Skeletal muscle cell (primary cell): Measurements from ENCODE around the gene ATF7IP2.
"Not testable (repeated sequence)": the region's sequence is repeated elsewhere in the genome, so short reads cannot be mapped to it uniquely, and the experiment has no call there.

Experiments used
- DNase-seq: peaks from one replicate; pipeline ENCODE4 v3.0.0-alpha.2; 2010; ENCODE audit warnings: low read depth
- H3K4me3 ChIP-seq: 2 replicates; pipeline ENCODE4 v1.5.1; 2011; ENCODE audit warnings: low read depth, mild to moderate bottlenecking, control low read depth, low read length, moderate library complexity

Gene ATF7IP2

DNA sequence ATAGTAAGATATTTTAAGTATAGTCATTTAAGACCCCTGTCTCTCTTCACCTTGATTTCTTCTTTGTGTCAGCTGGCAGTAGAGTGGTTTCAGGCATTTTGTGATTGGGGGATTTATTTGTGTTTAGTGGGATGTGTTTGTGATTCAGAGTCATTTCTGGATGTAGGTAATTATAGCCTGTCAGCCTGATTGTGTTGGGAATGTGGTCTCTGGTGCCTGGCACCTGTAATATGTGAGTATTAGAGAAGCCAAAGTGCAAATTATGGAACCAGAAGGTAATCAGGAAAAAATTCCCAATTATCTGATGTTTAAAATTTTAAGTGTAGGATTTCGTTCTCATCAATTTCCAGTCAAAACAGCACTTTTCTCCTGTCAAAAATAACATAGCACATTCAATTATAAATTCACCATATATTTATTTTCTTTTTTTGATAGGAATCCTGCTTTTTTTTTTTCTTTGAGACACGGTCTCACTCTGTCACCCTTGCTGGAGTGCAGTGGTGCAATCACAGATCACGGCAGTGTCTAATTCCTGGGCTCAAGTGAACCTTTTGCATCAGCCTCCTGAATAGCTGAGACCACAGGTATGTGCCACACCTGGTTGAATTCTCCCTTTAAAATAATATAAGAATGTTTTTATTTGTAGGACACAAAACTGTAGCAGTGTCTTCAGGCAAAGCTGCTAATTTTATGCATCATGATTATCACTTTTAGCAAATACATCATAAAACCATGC is 42.7 kb downstream of the ATF7IP2 start:
- DNase-seq: no peak
- no peak overlapping the region for H3K4me3 ChIP-seq

DNA sequence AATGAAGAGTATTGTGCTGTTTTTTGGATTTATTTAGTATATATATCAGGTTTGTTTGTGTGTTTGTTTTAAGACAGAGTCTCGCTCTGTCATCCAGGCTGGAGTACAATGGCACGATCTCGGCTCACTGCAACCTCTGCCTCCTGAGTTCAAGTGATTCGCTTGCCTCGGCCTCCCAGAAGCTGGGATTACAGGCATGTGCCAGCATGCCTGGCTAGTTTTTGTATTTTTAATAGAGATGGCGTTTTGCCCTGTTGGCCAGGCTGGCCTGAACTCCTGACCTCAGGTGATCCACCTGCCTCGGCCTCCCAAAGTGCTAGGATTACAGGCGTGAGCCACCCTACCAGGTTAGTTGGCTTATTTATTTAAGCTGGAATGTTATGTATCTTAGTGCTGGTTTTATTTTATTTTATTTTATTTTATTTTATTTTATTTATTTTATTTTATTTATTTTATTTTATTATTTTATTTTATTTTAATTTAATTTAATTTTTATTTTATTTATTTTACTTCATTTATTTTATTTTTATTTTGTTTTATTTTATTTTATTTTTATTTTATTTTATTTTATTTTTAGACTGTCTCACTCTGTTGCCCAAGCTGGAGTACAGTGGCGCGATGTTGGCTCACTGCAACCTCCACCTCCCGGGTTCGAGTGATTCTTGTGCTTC is 43.6 kb downstream of the ATF7IP2 start:
- not testable (repeated sequence) for DNase-seq

DNA sequence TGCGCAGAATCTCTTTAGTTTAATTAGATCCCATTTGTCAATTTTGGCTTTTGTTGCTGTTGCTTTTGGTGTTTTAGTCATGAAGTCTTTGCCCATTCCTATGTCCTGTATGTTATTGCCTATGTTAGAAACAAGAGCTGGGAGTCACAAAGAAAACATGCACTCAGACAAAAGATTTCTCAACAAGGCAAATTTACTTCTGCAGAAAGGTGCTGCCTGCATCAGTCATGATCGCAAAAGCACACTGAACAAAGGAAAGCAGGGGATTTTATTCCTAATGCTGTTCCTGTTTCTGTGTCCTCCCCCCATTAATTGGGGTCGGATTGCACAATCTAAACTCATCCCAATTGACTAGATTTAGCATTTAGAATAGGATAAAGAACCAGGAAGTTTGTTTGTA is 55.9 kb downstream of the ATF7IP2 start:
- DNase-seq: no peak

More for the DNA sequence above, 43.6 kb downstream of the ATF7IP2 start:
- H3K4me3 ChIP-seq: not testable (repeated sequence)

DNA sequence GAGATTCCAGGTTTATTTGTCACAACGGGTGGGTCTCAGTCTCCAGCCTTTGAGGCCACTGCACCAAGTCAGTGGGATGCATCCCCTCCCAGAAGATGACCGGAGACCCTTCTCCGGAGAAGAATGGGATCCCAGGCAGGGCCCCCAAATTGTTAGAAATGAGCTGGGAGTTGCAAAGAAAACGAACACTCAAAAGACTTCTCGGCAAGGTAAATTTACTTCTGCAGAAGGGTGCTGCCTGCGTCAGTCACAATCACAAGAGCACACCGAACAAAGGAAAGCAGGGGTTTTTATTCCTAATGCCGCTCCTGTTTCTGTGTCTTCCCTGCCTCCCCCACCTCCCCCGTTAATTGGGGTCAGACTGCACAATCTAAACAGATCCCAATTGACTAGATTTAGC is 61.4 kb downstream of the ATF7IP2 start:
- H3K4me3 ChIP-seq: no peak overlapping the region
- DNase-seq: no peak

More for the DNA sequence above, 55.9 kb downstream of the ATF7IP2 start:
- no peak overlapping the region for H3K4me3 ChIP-seq

DNA sequence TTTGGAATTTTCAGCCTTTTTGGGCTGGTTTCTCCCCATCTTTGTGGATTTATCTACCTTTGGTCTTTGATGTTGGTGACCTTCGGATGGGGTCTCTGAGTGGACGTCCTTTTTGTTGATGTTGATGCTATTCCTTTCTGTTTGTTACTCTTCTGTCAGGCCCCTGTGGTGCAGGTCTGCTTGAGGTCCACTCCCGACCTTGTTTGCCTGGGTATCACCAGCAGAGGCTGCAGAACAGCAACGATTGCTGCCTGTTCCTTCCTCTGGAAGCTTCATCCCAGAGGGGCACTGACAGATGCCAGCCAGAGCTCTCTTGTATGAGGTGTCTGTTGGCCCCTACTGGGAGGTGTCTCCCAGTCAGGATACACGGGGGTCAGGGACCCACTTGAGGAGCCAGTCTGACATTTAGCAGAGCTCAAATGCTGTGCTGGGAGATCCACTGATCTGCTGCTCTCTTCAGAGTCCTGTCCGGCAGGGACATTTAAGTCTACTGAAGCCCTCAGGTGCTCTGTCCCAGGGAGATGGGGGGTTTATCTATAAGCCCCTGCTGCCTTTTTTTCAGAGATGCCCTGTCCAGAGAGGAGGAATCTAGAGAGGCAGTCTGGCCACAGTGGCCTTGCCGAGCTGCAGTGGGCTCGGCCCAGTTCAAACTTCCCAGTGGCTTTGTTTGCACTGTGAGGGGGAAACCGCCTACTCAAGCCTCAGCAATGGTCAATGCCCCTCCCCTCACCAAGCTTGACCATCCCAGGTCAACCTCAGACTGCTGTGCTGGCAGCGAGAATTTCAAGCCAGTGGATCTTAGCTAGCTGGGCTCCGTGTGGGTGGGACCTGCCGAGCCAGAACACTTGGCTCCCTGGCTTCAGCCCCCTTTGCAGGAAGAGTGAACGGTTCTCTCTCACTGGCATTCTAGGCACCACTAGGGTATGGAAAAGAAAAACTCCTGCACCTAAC is 66.6 kb downstream of the ATF7IP2 start:
- H3K4me3 ChIP-seq, DNase-seq: not testable (repeated sequence)

DNA sequence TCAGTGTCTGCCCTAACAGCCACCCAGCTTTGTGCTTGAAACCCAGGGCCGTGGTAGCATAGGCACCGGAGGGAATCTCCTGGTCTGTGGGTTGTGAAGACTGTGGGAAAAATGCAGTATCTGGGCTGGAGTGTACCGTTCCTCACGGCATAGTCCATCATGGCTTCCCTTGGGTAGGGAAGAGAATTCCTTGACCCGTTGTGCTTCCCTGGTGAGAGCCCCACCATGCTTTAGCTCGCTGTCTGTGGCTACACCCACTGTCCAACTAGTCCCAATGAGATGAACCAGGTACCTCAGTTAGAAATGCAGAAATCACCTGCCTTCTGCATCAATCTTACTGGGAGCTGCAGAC is 67.3 kb downstream of the ATF7IP2 start:
- H3K4me3 ChIP-seq: no peak overlapping the region
- DNase-seq: no peak

DNA sequence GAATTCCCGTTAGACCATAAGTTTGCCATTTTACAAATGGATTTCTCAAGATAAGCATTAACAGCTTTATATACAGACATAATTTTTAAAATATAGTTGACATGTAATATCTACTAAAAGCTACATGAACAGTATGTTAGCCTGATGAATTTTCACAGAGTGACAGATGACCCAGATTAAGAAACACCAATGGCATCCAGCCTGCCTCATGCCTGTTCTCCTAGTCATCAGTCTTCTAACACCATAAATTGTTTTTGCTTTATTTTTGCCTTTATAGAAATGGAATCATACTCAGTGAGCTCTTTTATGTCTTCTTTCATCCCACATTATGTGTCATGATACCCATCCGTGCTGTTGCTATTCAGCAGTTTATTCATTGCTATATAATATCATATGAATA is 80.0 kb downstream of the ATF7IP2 start:
- H3K4me3 ChIP-seq: no peak overlapping the region
- DNase-seq: no peak

DNA sequence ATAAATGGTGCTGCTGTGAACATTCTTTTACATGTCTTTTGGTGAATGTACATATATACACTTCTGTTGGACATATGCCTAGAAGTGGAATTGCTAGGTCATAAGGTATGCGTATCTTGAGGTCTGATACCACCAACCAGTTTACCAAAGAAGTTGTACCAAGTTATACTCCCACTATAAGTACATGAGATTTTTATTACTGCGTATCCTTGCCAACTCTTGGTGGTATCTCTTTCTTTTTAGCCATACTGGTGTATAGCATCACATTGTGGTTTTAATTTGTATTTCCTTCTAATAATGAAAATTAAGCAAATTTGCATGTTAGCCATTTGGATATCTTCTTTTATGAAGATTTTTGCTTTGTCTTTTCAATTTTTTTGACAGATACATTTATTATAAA is 80.5 kb downstream of the ATF7IP2 start:
- no peak for DNase-seq
- no peak overlapping the region for H3K4me3 ChIP-seq

DNA sequence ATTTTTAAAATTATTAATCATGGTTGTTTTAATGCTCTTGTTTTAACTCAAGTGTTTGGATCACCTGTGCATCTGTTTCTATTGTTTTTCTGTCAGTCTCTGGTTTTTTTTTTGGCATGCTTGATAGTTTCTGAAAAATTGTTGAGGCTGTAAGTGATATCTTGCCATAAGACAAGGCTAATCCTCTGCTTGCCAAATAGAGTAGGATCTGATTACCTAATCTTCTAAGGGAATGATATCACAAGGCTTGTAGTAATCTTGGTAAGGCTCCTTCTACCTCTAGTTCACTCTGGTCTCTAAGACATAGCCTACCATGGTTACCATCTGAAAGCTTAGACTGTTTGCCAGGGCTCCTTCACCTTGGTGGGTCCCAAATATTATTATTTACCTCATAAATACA is 81.0 kb downstream of the ATF7IP2 start:
- no peak overlapping the region for H3K4me3 ChIP-seq
- no peak for DNase-seq

DNA sequence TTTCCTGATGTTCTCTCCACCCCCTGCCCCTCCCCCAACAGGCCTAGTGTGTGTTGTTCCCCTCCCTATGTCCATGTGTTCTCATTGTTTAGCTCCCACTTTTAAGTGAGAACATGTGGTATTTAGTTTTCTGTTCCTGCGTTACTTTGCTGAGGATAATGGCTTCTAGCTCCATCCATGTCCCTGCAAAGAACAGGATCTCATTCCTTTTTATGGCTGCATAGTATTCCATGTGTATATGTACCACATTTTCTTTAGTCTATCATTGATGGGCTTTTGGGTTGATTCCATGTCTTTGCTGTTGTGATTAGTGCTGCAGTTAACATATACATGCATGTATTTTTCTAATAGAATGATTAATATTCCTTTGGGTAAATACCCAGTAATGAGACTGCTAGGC is 90.8 kb downstream of the ATF7IP2 start:
- not testable (repeated sequence) for H3K4me3 ChIP-seq, DNase-seq

DNA sequence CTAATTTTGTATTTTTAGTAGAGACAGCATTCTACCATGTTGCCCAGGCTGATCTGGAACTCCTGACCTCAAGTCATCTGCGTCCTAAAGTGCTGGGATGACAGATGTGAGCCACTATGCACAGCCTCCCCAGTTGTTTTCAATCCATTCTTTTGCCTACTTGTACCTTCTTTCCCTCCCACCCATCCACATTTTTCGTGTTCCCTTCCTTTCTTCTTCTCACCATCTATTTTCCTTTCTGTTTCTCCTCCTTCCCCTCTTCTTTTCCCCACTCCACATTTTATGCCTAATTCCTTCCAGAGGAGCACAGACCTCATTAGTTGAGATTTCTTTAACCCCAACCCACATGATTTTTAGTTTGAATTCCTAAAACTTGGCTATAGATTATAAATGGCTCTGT is 94.3 kb downstream of the ATF7IP2 start:
- no peak overlapping the region for H3K4me3 ChIP-seq
- no peak for DNase-seq

DNA sequence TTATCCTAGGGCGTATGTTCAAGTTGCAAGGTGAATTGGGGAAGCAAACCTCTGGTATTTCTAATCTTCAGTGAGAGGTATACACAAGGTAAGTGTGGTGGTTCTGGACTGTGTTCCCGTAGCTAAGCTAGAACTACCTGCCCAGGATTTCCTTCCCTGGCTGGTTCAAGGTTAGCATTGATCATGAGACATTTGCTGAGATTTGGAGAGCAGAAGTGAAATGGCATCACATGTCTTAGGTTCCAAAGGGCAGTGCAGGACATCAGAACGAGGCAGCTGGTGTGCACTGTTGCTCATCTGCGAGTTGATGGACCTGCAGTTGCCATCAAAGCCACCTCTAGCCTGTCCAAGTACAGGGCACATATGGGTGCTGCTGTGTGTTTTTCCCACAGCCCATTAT is 99.3 kb downstream of the ATF7IP2 start:
- H3K4me3 ChIP-seq: no peak overlapping the region
- DNase-seq: no peak

DNA sequence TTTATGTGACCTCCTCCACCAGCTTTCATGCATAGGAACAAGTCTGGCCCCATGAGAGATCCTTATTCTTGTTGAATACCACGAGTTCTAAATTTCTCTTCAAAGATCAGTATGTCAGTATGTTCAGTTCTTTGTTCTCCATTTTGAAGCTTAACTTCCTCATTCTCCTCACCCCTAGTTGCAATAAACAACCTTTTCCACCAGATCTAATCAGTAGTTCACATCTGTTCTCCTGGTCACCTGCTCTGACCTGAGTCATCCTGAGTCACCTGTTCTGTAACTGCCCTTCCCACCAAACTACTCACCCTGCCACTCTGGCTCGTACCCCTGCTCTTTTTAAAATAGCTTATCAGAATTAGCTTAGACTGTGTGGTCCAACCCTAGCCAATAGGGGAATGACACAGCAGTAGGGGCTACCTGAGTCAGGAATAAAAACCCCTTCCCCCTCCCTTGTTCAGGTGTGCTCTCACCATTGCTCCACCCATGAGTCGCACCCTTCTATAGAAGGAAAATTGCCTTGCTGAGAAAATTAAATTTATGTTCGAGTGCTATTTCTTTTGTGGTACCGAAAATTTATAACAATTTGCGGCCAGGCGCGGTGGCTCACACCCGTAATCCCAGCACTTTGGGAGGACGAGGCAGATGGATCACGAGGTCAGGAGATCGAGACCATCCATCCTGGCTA is 100.0 kb downstream of the ATF7IP2 start:
- H3K4me3 ChIP-seq: no peak overlapping the region
- DNase-seq: no peak

DNA sequence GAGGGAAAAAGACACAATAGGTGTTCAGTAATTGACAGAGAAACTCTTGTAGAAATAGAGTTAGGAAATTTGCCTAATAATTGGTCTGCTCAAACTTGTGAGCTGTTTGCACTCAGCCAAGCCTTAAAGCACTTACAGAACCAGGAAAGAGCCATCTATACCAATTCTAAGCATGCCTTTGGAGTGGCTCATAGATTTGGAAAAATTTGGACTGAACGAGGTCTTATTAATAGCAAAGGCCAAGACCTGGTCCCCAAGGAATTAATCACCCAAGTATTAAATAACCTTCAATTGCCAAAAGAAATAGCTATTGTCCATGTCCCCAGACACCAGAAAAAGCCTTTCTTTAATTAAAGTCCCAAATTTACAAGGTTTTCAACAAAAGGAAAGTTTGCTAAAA is 104.3 kb downstream of the ATF7IP2 start:
- no peak for DNase-seq
- H3K4me3 ChIP-seq: no peak overlapping the region

DNA sequence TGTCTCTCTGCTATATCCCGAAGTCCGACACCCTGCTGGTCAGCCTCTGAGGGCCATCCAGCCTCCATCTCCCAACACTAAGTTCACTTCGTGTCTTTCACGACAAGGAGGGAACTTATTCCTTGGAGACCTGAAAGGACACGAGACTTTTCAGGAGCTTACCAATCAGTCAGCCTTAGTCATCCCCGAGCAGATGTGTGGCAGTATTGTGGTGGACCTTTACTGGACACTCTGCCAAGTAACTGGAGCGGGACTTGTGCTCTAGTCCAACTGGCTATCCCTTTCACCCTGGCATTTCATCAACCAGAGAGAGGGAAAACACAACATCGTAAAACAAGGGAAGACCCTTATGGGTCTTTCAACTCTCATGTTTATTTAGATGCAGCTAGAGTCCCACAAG is 107.4 kb downstream of the ATF7IP2 start:
- DNase-seq: no peak
- H3K4me3 ChIP-seq: no peak overlapping the region

DNA sequence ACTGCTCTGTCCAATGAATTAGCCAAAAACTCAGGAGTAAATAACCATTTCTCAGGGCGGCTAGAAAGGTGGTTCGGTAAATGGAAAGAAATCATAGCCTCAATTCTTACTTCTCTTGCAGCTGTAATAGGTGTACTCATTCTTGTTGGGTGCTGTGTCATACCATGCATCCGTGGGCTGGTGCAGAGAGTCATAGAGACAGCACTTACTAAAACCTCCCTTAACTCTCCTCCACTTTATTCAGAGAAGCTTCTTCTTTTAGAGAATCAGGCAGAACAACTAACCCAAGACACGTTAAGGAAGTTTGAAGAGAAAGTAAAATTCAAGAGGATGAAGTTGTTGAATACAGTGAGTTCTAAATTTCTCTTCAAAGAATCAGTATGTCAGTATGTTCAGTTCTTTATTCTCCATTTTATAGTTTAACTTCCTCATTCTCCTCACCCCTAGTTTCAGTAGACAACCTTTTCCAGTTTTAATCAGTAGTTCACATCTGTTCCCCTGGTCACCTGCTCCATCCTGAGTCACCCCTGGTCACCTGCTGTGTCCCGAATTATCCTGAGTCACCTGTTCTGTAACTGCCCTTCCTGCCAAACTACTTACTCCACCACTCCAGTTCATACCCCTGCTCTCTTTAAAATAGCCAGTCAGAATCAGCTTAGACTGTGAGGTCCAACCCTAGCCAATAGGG is 108.6 kb downstream of the ATF7IP2 start:
- no peak overlapping the region for H3K4me3 ChIP-seq
- no peak for DNase-seq

DNA sequence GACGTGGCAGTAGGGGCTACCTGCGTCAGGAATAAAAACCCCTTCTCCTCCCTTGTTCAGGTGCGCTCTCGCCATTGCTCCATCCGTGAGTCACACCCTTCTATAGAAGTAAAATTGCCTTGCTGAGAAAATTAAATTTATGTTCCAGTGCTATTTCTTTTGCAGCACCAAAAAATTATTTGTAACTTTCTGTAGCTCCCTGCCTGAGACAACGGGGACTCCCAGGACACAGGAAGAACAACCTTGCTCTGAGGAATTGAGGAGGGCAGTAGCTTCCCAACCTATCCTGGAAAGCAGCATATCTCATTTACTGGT is 109.1 kb downstream of the ATF7IP2 start:
- DNase-seq: no peak

DNA sequence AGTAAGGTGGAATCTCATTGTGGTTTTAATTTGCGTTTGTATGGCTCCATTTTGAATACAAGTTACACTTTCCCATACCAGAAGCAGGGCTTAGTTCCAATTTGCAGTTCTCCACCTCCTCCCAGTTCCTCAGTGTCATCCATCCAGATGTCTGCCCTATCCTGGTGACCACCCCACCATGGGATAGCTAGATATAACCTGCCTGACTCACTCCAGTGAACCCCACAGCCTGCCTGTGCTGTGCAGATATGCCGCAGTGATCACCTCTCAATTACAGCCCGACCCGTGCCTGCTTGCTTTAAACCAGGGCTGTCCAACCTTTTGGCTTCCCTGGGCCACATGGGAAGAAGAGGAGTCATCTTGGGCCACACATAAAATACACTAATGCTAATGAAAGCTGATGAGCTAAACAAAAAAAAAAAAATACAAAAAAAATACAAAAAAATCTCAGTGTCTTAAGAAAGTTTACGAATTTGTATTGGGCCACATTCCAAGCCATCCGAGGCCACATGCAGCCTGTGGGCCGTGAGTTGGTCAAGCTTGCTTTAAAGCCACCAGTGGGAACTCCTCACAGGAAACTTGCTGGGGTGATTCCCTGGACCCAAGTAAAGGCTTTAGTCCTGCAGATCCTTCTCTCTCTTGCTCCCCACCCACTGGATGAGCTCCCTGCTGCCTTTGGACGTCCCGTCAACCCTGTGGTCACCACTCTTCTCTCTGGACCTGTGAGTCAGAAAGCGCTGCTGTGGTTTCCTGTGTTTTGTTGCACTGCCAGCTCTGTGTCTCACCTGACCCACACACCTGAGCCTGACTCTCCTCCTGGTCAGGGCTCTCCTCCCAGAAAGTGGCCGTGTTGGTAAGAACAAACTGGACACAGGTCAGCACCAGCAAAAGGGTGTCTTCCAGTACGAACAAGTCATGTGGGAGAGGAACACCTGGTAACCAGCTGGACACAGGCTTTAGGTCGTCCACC is 111.6 kb downstream of the ATF7IP2 start:
- H3K4me3 ChIP-seq: no peak overlapping the region
- DNase-seq: no peak

More for the DNA sequence above, 109.1 kb downstream of the ATF7IP2 start:
- no peak overlapping the region for H3K4me3 ChIP-seq
